Stimulated activated effector memory CD8-positive, alpha-beta T cell treated with anti-CD3 and anti-CD28 coated beads, Interleukin-12 subunit alpha, Interleukin-12 subunit beta, amount 100 ng/mL, for 72 hours (primary cell): ENCODE data around the gene MAP1S.
A peak's percentile ranks its signal among the peaks of the same experiment; 100 is the strongest.

Source experiments
- ATAC-seq: fragments of 150-1000 bp; cut with Tn5 transposase; 2 replicates; pipeline ENCODE4 v1.10.0; 2021
- DNase-seq, 2 donors: peaks; one replicate each; pipeline ENCODE4 v3.0.0; 2021 to 2022; ENCODE audit warnings: low spot score in 2 of 2
- H3K27ac Mint-ChIP-seq: one replicate; pipeline ENCODE4 v1.8.0; 2022; ENCODE audit warnings: mild to moderate bottlenecking, mixed read lengths
- H3K36me3 Mint-ChIP-seq: one replicate; pipeline ENCODE4 v1.8.0; 2022; ENCODE audit warnings: mild to moderate bottlenecking, mixed read lengths
- H3K4me1 Mint-ChIP-seq: one replicate; pipeline ENCODE4 v1.8.0; 2022; ENCODE audit warnings: mixed read lengths
- H3K4me3 Mint-ChIP-seq: one replicate; pipeline ENCODE4 v1.8.0; 2022; ENCODE audit warnings: mild to moderate bottlenecking, mixed read lengths
- H3K9me3 Mint-ChIP-seq: one replicate; pipeline ENCODE4 v1.8.0; 2022; ENCODE audit warnings: mixed read lengths

Gene MAP1S, protein sequence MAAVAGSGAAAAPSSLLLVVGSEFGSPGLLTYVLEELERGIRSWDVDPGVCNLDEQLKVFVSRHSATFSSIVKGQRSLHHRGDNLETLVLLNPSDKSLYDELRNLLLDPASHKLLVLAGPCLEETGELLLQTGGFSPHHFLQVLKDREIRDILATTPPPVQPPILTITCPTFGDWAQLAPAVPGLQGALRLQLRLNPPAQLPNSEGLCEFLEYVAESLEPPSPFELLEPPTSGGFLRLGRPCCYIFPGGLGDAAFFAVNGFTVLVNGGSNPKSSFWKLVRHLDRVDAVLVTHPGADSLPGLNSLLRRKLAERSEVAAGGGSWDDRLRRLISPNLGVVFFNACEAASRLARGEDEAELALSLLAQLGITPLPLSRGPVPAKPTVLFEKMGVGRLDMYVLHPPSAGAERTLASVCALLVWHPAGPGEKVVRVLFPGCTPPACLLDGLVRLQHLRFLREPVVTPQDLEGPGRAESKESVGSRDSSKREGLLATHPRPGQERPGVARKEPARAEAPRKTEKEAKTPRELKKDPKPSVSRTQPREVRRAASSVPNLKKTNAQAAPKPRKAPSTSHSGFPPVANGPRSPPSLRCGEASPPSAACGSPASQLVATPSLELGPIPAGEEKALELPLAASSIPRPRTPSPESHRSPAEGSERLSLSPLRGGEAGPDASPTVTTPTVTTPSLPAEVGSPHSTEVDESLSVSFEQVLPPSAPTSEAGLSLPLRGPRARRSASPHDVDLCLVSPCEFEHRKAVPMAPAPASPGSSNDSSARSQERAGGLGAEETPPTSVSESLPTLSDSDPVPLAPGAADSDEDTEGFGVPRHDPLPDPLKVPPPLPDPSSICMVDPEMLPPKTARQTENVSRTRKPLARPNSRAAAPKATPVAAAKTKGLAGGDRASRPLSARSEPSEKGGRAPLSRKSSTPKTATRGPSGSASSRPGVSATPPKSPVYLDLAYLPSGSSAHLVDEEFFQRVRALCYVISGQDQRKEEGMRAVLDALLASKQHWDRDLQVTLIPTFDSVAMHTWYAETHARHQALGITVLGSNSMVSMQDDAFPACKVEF

DNA sequence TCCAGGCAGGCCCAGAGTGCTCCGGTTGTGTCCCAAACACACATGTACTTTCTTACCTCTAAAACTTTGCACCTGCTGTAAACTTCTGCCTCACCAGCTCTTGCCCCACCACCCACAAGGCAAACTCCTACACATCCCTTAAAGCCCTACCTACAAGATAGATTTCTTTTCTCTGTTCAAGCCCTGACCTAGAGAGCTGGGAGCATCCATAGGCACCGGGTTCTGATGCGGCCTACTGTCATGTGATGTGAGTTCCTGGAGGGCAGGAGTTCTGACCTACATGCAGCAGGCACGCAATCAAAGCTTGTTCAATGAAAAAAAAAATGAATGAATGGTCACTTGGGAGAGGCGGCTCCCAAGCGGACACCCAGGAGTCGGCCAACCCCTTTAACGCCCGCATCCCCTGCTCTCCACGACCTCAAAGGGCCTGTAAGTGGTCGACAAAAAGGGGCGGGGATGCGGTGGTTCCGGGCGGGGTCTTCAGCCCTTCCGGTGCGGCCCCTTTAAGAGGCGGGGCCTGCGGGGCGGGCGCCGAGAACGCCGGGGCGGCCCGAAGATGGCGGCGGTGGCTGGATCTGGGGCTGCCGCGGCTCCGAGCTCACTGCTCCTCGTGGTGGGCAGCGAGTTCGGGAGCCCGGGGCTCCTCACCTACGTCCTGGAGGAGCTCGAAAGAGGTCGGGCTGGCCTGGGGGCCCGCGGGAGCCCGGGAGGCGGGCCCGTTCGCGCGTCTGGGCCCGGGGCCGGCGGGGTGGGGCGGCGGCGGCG is at the start of gene MAP1S:
TSS of gene MAP1S (plus strand) at position 534 of the 765 bp plus-strand sequence. CDS start at position 557, 23 bp downstream.
- Mint-ChIP-seq H3K4me1 (peaks cover 49% of the 10 kb centered on the region), H3K4me3 (peak within 1 kb of the TSS; percentile 95), H3K9me3 (no peaks in the 10 kb centered on the region), H3K27ac (peak within 1 kb of the TSS; percentile 92), H3K36me3 (peaks cover 39% of the 10 kb centered on the region)
- peak; percentile 83 for ATAC-seq
- DNase-seq = peak; percentile 60 to 86

GRCh38 chr19:17671906-17672305 is 47.4 kb upstream of the MAP1S start:
- H3K27ac Mint-ChIP-seq = no peak overlapping the region
- no peak for DNase-seq
- peaks cover 2% of the 10 kb centered on the region for H3K9me3 Mint-ChIP-seq
- peak; percentile 44 for ATAC-seq
- peaks cover 11% of the 10 kb centered on the region for H3K4me1 Mint-ChIP-seq
- no peaks in the 10 kb centered on the region for H3K36me3 Mint-ChIP-seq
- H3K4me3 Mint-ChIP-seq = no peak overlapping the region

- H3K9me3 Mint-ChIP-seq = peaks cover 2% of the 10 kb centered on the region
- no peak overlapping the region for H3K4me3 Mint-ChIP-seq
- DNase-seq (no peak), ATAC-seq (no peak)
- H3K27ac Mint-ChIP-seq = no peak overlapping the region
- H3K36me3 Mint-ChIP-seq = no peaks in the 10 kb centered on the region
- H3K4me1 Mint-ChIP-seq = peaks cover 11% of the 10 kb centered on the region
Measured at GRCh38 chr19:17673937-17674799, 45.1 kb upstream of the MAP1S start.

DNA sequence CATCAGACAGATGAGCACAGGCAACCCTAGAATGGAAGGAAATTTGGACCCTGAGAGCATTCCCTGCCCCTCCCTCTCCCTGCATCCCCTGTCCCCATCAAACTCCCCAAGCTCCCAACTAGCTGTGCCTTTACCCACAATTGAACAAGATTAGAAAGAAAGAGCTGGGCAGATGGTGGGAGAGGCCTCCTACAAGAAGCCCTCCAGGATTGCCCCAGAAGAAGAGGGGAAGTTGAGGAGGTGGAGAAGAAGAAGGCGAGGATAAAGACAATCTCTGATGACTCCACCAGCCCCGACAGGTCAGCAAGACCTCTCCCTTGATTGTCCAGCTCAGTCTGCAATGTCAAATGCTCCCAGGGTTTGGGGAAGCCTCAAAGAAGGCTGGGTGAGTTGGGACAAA is 43.0 kb upstream of the MAP1S start:
- ATAC-seq (no peak), DNase-seq (no peak)
- H3K36me3 Mint-ChIP-seq = no peaks in the 10 kb centered on the region
- H3K27ac Mint-ChIP-seq = no peak overlapping the region
- peaks cover 31% of the 10 kb centered on the region for H3K4me1 Mint-ChIP-seq
- peaks cover 2% of the 10 kb centered on the region for H3K9me3 Mint-ChIP-seq
- H3K4me3 Mint-ChIP-seq = no peak overlapping the region

GRCh38 chr19:17677002-17677401 is 42.3 kb upstream of the MAP1S start:
- no peak overlapping the region for H3K4me3 Mint-ChIP-seq
- H3K27ac Mint-ChIP-seq = no peak overlapping the region
- peaks cover 29% of the 10 kb centered on the region for H3K4me1 Mint-ChIP-seq
- ATAC-seq = no peak
- no peaks in the 10 kb centered on the region for H3K36me3 Mint-ChIP-seq
- H3K9me3 Mint-ChIP-seq = peaks cover under 1% of the 10 kb centered on the region
- no peak for DNase-seq

- ATAC-seq = no peak
- Mint-ChIP-seq H3K4me3 (no peak overlapping the region), H3K36me3 (no peaks in the 10 kb centered on the region), H3K27ac (no peak overlapping the region), H3K9me3 (no peaks in the 10 kb centered on the region), H3K4me1 (peaks cover 27% of the 10 kb centered on the region)
- no peak for DNase-seq
Measured at GRCh38 chr19:17678836-17679235, 40.4 kb upstream of the MAP1S start.

DNA sequence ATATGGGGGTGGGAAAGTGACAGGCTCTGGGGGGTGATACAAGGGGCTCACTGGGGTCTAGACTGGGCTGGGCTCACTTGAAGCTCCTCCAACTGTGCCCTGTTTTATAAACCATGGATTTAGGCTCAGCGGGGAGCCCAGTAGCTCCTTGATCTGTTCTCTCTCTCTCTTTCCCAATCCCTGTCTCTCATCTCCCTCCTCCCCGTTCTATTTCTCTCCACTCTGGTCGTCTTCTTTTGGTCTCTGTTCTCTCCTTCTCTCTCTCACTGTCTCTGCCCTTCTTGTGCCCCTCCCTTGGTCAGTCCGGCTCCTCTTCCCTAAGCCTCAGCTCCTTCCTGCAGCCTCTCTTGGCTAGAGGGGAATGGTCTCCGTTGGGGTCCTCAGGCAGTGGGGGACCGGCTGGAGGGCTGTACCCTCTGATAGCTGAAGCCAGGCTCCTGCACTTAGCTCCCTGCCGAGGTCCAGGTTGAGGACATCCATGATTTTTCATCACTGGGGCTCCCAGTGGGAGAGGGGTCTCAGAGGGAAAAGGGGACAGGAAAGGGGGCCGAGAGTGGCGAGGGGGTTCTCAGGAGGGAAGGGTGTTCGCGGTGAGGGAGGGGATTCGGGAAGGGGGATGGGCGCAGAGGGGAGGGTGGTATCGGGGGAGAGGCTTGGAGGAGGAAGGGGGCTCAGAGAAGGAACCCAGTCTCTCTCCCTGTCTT is 39.6 kb upstream of the MAP1S start:
- H3K36me3 Mint-ChIP-seq = no peaks in the 10 kb centered on the region
- ATAC-seq (no peak), DNase-seq (no peak)
- H3K4me3 Mint-ChIP-seq = peak overlapping the region; percentile 70
- H3K4me1 Mint-ChIP-seq = peaks cover 21% of the 10 kb centered on the region
- peak overlapping the region; percentile 74 for H3K27ac Mint-ChIP-seq
- H3K9me3 Mint-ChIP-seq = no peaks in the 10 kb centered on the region

DNA sequence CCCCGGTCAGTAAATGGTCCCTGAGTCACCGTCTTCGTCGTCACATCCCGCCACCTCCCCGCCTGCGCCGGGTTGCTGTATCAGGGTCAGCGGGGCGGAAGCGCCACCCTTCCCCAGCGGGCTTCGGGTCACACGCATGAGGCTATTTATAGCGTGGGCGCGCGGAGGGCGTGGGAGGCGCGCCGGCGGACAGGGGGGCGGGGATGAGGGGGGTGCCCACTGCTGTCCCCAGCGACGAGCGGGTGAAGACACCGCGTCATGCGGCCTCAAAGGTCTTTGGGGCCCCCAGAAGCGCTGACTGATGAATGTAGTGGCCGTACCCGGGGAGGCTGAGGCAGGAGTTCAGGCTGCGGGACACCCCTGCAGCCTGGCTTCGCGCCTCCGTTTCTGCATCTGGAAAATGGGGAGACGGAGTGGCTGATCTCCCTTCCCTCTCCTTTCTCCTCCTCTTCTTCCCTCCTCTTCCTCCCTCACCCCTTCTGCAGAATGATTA is 39.0 kb upstream of the MAP1S start:
- Mint-ChIP-seq H3K4me1 (peaks cover 21% of the 10 kb centered on the region), H3K36me3 (no peaks in the 10 kb centered on the region), H3K9me3 (no peaks in the 10 kb centered on the region), H3K27ac (peak overlapping the region; percentile 74), H3K4me3 (peak overlapping the region; percentile 70)
- ATAC-seq = peak; percentile 96
- DNase-seq = peak; percentile 57 to 80

GRCh38 chr19:17681505-17682125 is 37.7 kb upstream of the MAP1S start:
- Mint-ChIP-seq H3K4me1 (peaks cover 21% of the 10 kb centered on the region), H3K36me3 (no peaks in the 10 kb centered on the region)
- DNase-seq = peak; percentile 22 to 59

GRCh38 chr19:17682273-17682672 is 37.0 kb upstream of the MAP1S start:
- H3K9me3 Mint-ChIP-seq = no peaks in the 10 kb centered on the region
- H3K36me3 Mint-ChIP-seq = no peaks in the 10 kb centered on the region
- ATAC-seq (no peak), DNase-seq (no peak)
- no peak overlapping the region for H3K4me3 Mint-ChIP-seq
- H3K27ac Mint-ChIP-seq = no peak overlapping the region
- peaks cover 27% of the 10 kb centered on the region for H3K4me1 Mint-ChIP-seq

More at GRCh38 chr19:17681505-17682125, 37.7 kb upstream of the MAP1S start:
- no peak for ATAC-seq
- H3K9me3 Mint-ChIP-seq = no peaks in the 10 kb centered on the region
- H3K4me3 Mint-ChIP-seq = no peak overlapping the region
- H3K27ac Mint-ChIP-seq = no peak overlapping the region

- Mint-ChIP-seq H3K4me1 (peaks cover 34% of the 10 kb centered on the region), H3K4me3 (no peak overlapping the region), H3K9me3 (no peaks in the 10 kb centered on the region), H3K27ac (no peak overlapping the region), H3K36me3 (no peaks in the 10 kb centered on the region)
- DNase-seq (no peak), ATAC-seq (no peak)
Measured at GRCh38 chr19:17683078-17683477, 36.2 kb upstream of the MAP1S start.

GRCh38 chr19:17684256-17684655 is 35.0 kb upstream of the MAP1S start:
- H3K9me3 Mint-ChIP-seq = peaks cover 2% of the 10 kb centered on the region
- ATAC-seq = no peak
- no peak overlapping the region for H3K4me3 Mint-ChIP-seq
- DNase-seq = no peak
- peaks cover 40% of the 10 kb centered on the region for H3K4me1 Mint-ChIP-seq
- H3K27ac Mint-ChIP-seq = no peak overlapping the region
- H3K36me3 Mint-ChIP-seq = no peaks in the 10 kb centered on the region

GRCh38 chr19:17685451-17686022 is 33.7 kb upstream of the MAP1S start:
- peaks cover 27% of the 10 kb centered on the region for H3K4me1 Mint-ChIP-seq
- ATAC-seq (no peak), DNase-seq (no peak)
- H3K4me3 Mint-ChIP-seq = no peak overlapping the region
- no peaks in the 10 kb centered on the region for H3K36me3 Mint-ChIP-seq
- peaks cover 2% of the 10 kb centered on the region for H3K9me3 Mint-ChIP-seq
- no peak overlapping the region for H3K27ac Mint-ChIP-seq
